GM12878 (cell line): Measurements from ENCODE around the gene MYLK3. TPM values are rescaled to one million over a fixed set of nuclear protein-coding genes. Genes with fewer than 3 reads are reported as not detected.

ENCODE experiments used
- ATAC-seq: fragments of 200-7000 bp; cut with Tn5 transposase; 3 replicates; pipeline ENCODE4 v1.9.1; 2020; ENCODE audit warnings: mild to moderate bottlenecking, moderate library complexity
- BruUV-seq: library from RNA; stranded (reverse); fragments of 400-500 nt; replicated peaks from 2 replicates; lab custom pipeline; 2021; lab: Mats Ljungman, UMichigan
- CTCF ChIA-PET: fragments of 300-600 bp; sonication (Branson Sonifier 250); formaldehyde crosslinking; extraction: SDS; loops from one replicate; lab custom pipeline; 2021; ENCODE audit warnings: inconsistent platforms; lab: Yijun Ruan, JAX
- POLR2A ChIA-PET: fragments of 350-600 bp; formaldehyde crosslinking; extraction: SDS; loops from one replicate; lab custom pipeline; 2021; ENCODE audit warnings: inconsistent platforms; lab: Charles Lee
- RAD21 ChIA-PET: fragments of 300-600 bp; sonication (Branson Sonifier 250); formaldehyde crosslinking; loops from one replicate; lab custom pipeline; 2023; ENCODE audit warnings: antibody characterized with exemption; ENCODE audit not compliant: unreplicated experiment; lab: Charles Lee
- SMC1A ChIA-PET: fragments of 300-600 bp; sonication (Branson Sonifier 250); formaldehyde crosslinking; loops from one replicate; lab custom pipeline; 2023; ENCODE audit not compliant: unreplicated experiment, uncharacterized antibody; lab: Charles Lee
- DNase-seq: peaks from one replicate; pipeline ENCODE4 v3.0.0-alpha.2; 2011; ENCODE audit warnings: low read depth, low spot score
- FAIRE-seq: peaks from 3 replicates; lab custom pipeline; 2011; peaks lifted over from hg19 to GRCh38; lab: Jason Lieb, UNC
- H2AFZ ChIP-seq: 2 replicates; pipeline ENCODE4 v1.6.0; 2011; ENCODE audit warnings: low read depth, low read length, control low read depth; ENCODE audit not compliant: control insufficient read depth
- H3K27ac ChIP-seq: 2 replicates; pipeline ENCODE4 v1.5.1; 2011; ENCODE audit warnings: control low read depth; ENCODE audit not compliant: control insufficient read depth, insufficient read depth
- H3K27me3 ChIP-seq, 2 experiments: replicated peaks in 1 of 2; 2 replicates each; pipeline versions ENCODE4 v1.6.0 to v1.6.1; 2011; ENCODE audit warnings: low read length in 1 of 2; ENCODE audit not compliant: control insufficient read depth in 2 of 2, insufficient read depth in 2 of 2
- H3K36me3 ChIP-seq, 2 experiments: 2 replicates each; pipeline ENCODE4 v1.5.1; 2011; ENCODE audit warnings: low read length in 1 of 2; ENCODE audit not compliant: control insufficient read depth in 2 of 2, insufficient read depth in 2 of 2
- H3K4me1 ChIP-seq: 2 replicates; pipeline ENCODE4 v1.6.1; 2011; ENCODE audit warnings: mild to moderate bottlenecking, low read length, moderate library complexity, mixed read lengths; ENCODE audit not compliant: control insufficient read depth, insufficient read depth
- H3K4me2 ChIP-seq: 2 replicates; pipeline ENCODE4 v1.6.0; 2011; ENCODE audit warnings: control low read depth; ENCODE audit not compliant: control insufficient read depth, insufficient read depth
- H3K4me3 ChIP-seq: fragments of 200-600 bp; sonication (generic); 2 replicates; pipeline ENCODE4 v1.5.1; 2016
- H3K79me2 ChIP-seq: 2 replicates; pipeline ENCODE4 v1.6.0; 2011; ENCODE audit warnings: low read length; ENCODE audit not compliant: control insufficient read depth, insufficient read depth
- H3K9ac ChIP-seq: 2 replicates; pipeline ENCODE4 v1.8.0; 2011; ENCODE audit warnings: low read length, control low read depth, mixed read lengths; ENCODE audit not compliant: control insufficient read depth, insufficient read depth
- H3K9me3 ChIP-seq: replicated peaks from 3 replicates; pipeline ENCODE4 v1.5.1; 2011; ENCODE audit warnings: mild to moderate bottlenecking, low read length; ENCODE audit not compliant: control insufficient read depth, insufficient read depth
- H4K20me1 ChIP-seq: 2 replicates; pipeline ENCODE4 v1.6.0; 2011; ENCODE audit not compliant: control insufficient read depth, insufficient read depth
- CEBPZ ChIP-seq: fragments of 150-350 bp; IDR thresholded peaks from 2 replicates; pipeline ENCODE4 v1.6.1; 2016; ENCODE audit warnings: low read depth, low read length
- JUNB ChIP-seq: IDR thresholded peaks from 2 replicates; pipeline ENCODE4 v1.6.1; 2016; ENCODE audit warnings: antibody characterized with exemption, mild to moderate bottlenecking
- KLF5 ChIP-seq: fragments of 450-650 bp; IDR thresholded peaks from 2 replicates; pipeline ENCODE4 v1.6.1; 2014; ENCODE audit warnings: mild to moderate bottlenecking; ENCODE audit not compliant: partially characterized antibody
- PAX5 ChIP-seq: IDR thresholded peaks from 2 replicates; pipeline ENCODE4 v1.6.1; 2011; ENCODE audit warnings: low read depth, low read length, borderline replicate concordance
- RUNX3 ChIP-seq: IDR thresholded peaks from 2 replicates; pipeline ENCODE4 v1.6.1; 2012; ENCODE audit warnings: low read length, inconsistent platforms
- TCF3 ChIP-seq: IDR thresholded peaks from 2 replicates; pipeline ENCODE4 v1.6.1; 2012; ENCODE audit warnings: low read depth, mild to moderate bottlenecking, low read length, borderline replicate concordance; ENCODE audit not compliant: insufficient read depth
- TCF7 ChIP-seq: IDR thresholded peaks from 2 replicates; pipeline ENCODE4 v1.6.1; 2014; ENCODE audit warnings: antibody characterized with exemption, borderline replicate concordance
- ZBTB33 ChIP-seq: fragments of 450-650 bp; IDR thresholded peaks from 2 replicates; pipeline ENCODE4 v1.6.1; 2017; ENCODE audit warnings: mild to moderate bottlenecking
- ZNF217 ChIP-seq: fragments of 450-650 bp; IDR thresholded peaks from 2 replicates; pipeline ENCODE4 v1.6.1; 2017; ENCODE audit warnings: antibody characterized with exemption, mild to moderate bottlenecking
- WGBS: methylation state at CpG from one replicate; pipeline ENCODE4 v1.1.6; 2016; ENCODE audit warnings: low lambda C conversion rate; ENCODE audit not compliant: insufficient replicate concordance, insufficient coverage; ENCODE audit errors: missing lambda C conversion rate; 5-methylcytosine and 5-hydroxymethylcytosine counted together
- in situ Hi-C: fragments of 300-500 bp; cut with MboI; formaldehyde crosslinking; loops from 9 replicates; pipeline ENCODE4 v1.14.3; 2018; ENCODE audit warnings: mixed read lengths
- intact Hi-C: fragments of 100-400 bp; cut with micrococcal nuclease; formaldehyde crosslinking; loops from one replicate; pipeline ENCODE4 v1.14.2; 2022; ENCODE audit not compliant: unreplicated experiment
- polyA plus RNA-seq, 11 experiments: library from polyadenylated mRNA; depleted of rRNA in 4 of 11; unstranded in 6 of 11; stranded (reverse) in 5 of 11; fragments of >200 nt; fragmentation: Nextera tagmentation in 4 of 11; fragmentation: Illumina TruSeq in 1 of 11; extraction: Ambion mirVana in 4 of 11; extraction: Trizol in 1 of 11; gene quantifications; 1 replicate in 1 of 11; 2 replicates in 10 of 11; pipeline versions ENCODE4 v1.2.1 to v1.2.3, GENCODE V29; 2011 to 2016; ENCODE audit warnings: inconsistent platforms in 2 of 11, missing spikeins in 2 of 11, low read depth in 1 of 11
- total RNA-seq, 4 experiments: library from RNA; depleted of rRNA in 3 of 4; stranded (reverse); fragments of >200 nt in 3 of 4; fragmentation: Illumina TruSeq in 1 of 4; extraction: Trizol in 1 of 4; gene quantifications; 2 replicates each; pipeline versions ENCODE4 v1.2.1 to v1.2.3, GENCODE V29; 2013 to 2021

The MYLK3 gene
- total and polyA plus RNA-seq, 10 of the 15 experiments (the other 5 are each of a cell fraction or from before 2014, with no cell fraction given): 0.02 to 0.46 (median 0.17) TPM

GRCh38 chr16:46706642-46707041, 41.5 kb downstream of the MYLK3 start (continued):
- no peak for TF ChIP-seq CEBPZ
- TF ChIP-seq ZNF217: no peak

GRCh38 chr16:46702030-46702429, 46.1 kb downstream of the MYLK3 start:
- 2% methylated on average over 2 of the region's 2 CpGs for WGBS
- H3K9ac ChIP-seq: no peak overlapping the region
- RAD21 ChIA-PET: interaction anchor here (0.6 kb wide), 1 partner anchor 82 kb away, joined by 3 read pairs; no protein-coding TSS in a partner anchor
- POLR2A ChIA-PET: interaction anchor here (0.6 kb wide), 1 partner anchor 67 kb away, joined by 3 read pairs; no protein-coding TSS in a partner anchor
- TF ChIP-seq TCF3 (no peak), KLF5 (no peak), RUNX3 (no peak), ZBTB33 (no peak), TCF7 (no peak), JUNB (peak; percentile 53), PAX5 (no peak)
- SMC1A ChIA-PET: no interaction called here
- intact Hi-C loops: no loop called here
- H3K79me2 ChIP-seq: no peaks in the 10 kb centered on the region
- H3K9me3 ChIP-seq: no peaks in the 10 kb centered on the region
- no peak overlapping the region for H2AFZ ChIP-seq
- CTCF ChIA-PET: no interaction called here
- H4K20me1 ChIP-seq: no peaks in the 10 kb centered on the region
- peaks cover 0 to 6% of the 10 kb centered on the region in 2 experiments; a peak in 1 of 4 replicates for H3K36me3 ChIP-seq
- H3K4me2 ChIP-seq: no peak overlapping the region
- no peak overlapping the region for H3K4me3 ChIP-seq
- ATAC-seq (no peak), DNase-seq (no peak), FAIRE-seq (no peak)
- H3K27me3 ChIP-seq: no peaks in the 10 kb centered on the region
- no TSS peak for BruUV-seq
- no peak overlapping the region for H3K27ac ChIP-seq
- in situ Hi-C loops: no loop called here
- no peaks in the 10 kb centered on the region for H3K4me1 ChIP-seq
